PC-9 (cell line): ENCODE results near the gene DYNLRB2.

Experiments used
- CTCF ChIP-seq: fragments of 200-600 bp; sonication (generic); conservative IDR thresholded peaks from 2 replicates; pipeline ENCODE4 v1.6.1; 2017; ENCODE audit warnings: mixed run types, antibody characterized with exemption, mild to moderate bottlenecking, moderate library complexity
- EZH2 ChIP-seq: fragments of 200-600 bp; sonication (generic); IDR thresholded peaks from 2 replicates; pipeline ENCODE4 v1.8.0; 2017; ENCODE audit warnings: antibody characterized with exemption, low read depth

DNA sequence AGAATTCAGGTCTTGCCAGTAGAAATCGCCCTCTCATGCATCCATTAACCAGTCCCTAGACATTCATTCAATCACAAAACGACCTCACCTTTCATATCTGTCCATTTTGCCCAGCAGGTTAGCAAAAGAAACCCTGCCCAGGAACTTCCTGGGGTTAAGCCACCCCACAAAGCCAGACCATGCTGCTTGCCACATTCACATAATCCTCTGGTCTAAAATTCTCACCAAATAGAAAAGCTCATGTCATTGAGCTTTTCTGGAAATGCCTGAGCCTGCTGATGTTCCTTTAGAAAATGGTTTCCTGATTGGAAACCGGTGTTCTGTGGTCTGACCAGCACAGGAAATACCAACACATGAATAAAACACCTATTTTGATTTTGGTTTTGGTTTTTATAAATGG is 21.6 kb upstream of the DYNLRB2 start:
- TF ChIP-seq CTCF, result no peak
- no peak for TF ChIP-seq EZH2
